ENCODE measurements around the gene MAPK8. TPM values are rescaled to one million over a fixed set of nuclear protein-coding genes. Genes with fewer than 3 reads are reported as not detected.
"Not testable (repeated sequence)": the region's sequence is repeated elsewhere in the genome, so short reads cannot be mapped to it uniquely, and the experiment has no call there.

The MAPK8 gene
- total RNA-seq, 2 donors from 2014 or later, result 32.3 to 43.3 TPM

DNA sequence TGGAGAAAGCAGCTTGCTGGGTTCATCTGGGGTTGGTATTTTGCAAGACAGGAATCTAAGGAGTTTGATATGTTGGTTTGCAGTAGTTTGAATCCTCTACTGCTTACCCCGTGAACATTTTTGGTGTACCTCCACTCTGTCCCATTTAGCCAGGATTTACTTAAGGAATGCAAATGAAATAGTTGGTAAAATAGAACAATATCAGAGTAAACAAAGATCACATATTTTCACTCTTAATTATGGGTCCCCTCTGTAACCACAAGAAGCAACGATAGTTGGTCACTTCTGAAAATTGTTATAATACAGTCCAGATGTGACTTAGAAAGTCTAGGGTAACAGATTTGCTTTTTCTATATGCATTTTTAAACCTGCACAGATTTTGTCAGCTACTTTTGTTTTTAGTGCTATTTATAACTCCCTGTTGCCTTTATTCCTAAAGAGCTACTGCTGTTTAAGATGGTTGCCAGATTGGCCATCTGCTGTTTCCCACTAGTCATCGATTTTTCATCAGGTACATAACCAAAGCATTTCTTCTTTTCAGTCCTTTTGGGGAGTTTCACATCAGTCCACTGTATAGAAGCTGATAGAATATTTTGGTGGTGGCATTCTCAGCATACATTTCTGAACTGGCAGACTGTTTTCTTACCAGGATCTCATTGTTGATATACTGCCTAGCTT is 37.6 kb downstream of the MAPK8 start:
- H3K4me3 ChIP-seq, result no peak overlapping the region
- H3K36me3 ChIP-seq, result no peaks in the 10 kb centered on the region
- DNase-seq, result no peak
- no peak overlapping the region for H3K9ac ChIP-seq (ENCODE audit: low read depth in 2 of 2, low read length in 2 of 2)
- no peaks in the 10 kb centered on the region for H3K9me3 ChIP-seq
- TF ChIP-seq, protein P1, sequence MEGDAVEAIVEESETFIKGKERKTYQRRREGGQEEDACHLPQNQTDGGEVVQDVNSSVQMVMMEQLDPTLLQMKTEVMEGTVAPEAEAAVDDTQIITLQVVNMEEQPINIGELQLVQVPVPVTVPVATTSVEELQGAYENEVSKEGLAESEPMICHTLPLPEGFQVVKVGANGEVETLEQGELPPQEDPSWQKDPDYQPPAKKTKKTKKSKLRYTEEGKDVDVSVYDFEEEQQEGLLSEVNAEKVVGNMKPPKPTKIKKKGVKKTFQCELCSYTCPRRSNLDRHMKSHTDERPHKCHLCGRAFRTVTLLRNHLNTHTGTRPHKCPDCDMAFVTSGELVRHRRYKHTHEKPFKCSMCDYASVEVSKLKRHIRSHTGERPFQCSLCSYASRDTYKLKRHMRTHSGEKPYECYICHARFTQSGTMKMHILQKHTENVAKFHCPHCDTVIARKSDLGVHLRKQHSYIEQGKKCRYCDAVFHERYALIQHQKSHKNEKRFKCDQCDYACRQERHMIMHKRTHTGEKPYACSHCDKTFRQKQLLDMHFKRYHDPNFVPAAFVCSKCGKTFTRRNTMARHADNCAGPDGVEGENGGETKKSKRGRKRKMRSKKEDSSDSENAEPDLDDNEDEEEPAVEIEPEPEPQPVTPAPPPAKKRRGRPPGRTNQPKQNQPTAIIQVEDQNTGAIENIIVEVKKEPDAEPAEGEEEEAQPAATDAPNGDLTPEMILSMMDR (IDR thresholded peaks at IDR 0.05), result no peak
- H3K4me1 ChIP-seq, result no peaks in the 10 kb centered on the region
- intact Hi-C loops (cut with DNase I), result no loop called here
- H3K27ac ChIP-seq, result no peak overlapping the region
- H3K27me3 ChIP-seq, result no peaks in the 10 kb centered on the region

DNA sequence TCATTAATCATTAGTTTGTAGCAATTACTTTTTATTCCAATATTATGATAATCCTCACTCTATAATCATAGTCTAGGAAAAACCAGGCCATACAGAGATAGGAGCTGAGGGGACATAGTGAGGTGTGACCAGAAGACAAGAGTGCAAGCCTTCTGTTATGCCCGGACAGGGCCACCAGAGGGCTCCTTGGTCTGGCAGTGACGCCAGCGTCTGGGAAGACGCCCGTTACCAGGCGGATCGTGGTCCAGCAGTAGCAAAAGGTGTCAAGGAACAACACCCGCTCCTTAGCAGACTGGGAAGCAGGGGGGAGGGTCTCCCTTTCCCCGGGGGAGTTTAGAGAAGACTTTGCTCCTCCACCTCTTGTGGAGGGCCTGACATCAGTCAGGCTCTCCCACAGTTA is 39.8 kb downstream of the MAPK8 start:
- intact Hi-C loops (cut with DNase I); H3K4me1 ChIP-seq; H3K4me3 ChIP-seq; H3K9me3 ChIP-seq; H3K9ac ChIP-seq (ENCODE audit: low read depth in 2 of 2, low read length in 2 of 2); H3K27me3 ChIP-seq; H3K36me3 ChIP-seq; H3K27ac ChIP-seq; DNase-seq: not testable (repeated sequence)

DNA sequence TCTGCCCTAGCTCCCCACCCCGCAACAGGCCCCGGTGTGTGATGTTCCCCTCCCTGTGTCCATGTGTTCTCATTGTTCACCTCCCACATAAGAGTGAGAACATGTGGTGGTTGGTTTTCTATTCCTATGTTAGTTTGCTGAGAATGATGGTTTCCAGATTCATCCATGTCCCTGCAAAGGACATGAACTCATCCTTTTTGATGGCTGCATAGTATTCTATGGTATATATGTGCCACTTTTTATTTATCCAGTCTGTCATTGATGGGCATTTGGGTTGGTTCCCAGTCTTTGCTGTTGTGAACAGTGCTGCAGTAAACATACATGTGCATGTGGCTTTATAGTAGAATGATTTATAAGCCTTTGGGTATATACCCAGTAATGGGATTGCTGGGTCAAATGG is 41.1 kb downstream of the MAPK8 start:
- H3K36me3 ChIP-seq; intact Hi-C loops (cut with DNase I); H3K27ac ChIP-seq: not testable (repeated sequence)

DNA sequence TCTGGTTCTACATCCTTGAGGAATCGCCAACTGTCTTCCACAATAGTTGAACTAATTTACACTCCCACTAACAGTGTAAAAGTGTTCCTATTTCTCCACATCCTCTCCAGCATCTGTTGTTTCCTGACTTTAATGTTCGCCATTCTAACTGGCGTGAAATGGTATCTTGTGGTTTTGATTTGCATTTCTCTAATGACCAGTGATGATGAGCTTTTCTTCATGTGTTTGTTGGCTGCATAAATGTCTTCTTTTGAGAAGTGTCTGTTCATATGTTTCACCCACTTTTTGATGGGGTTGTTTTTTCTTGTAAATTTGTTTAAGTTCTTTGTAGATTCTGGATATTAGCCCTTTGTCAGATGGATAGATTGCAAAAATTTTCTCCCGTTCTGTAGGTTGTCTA is 41.5 kb downstream of the MAPK8 start:
- H3K4me3 ChIP-seq; H3K27ac ChIP-seq; DNase-seq; H3K36me3 ChIP-seq; H3K27me3 ChIP-seq; H3K4me1 ChIP-seq; H3K9ac ChIP-seq (ENCODE audit: low read depth in 2 of 2, low read length in 2 of 2); intact Hi-C loops (cut with DNase I); H3K9me3 ChIP-seq: not testable (repeated sequence)

More for the DNA sequence above, 41.1 kb downstream of the MAPK8 start:
- H3K4me3 ChIP-seq; H3K9me3 ChIP-seq; H3K9ac ChIP-seq (ENCODE audit: low read depth in 2 of 2, low read length in 2 of 2); H3K27me3 ChIP-seq; H3K4me1 ChIP-seq; DNase-seq: not testable (repeated sequence)

DNA sequence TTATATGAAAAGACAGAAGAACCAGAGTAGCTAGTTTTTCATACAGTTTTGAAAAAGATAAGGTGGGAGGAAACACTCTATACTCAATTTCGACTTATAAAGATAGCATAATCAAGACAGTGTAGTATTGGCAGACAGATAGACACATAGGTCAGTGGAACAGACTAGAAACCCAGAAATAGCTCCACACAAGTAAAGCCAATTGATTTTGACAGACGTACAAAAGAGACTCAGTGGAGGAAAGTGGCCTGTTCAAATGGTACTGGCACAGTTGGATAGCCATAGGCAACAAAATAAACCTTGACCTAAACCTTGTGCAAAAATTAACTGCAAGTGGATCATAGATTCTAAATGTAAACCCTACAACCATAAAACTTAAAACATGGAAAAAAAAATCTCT is 46.8 kb downstream of the MAPK8 start:
- TF ChIP-seq, protein P1 (IDR thresholded peaks at IDR 0.05), result no peak
- DNase-seq, result no peak
- H3K36me3 ChIP-seq, result no peaks in the 10 kb centered on the region
- no peaks in the 10 kb centered on the region for H3K9me3 ChIP-seq
- no peaks in the 10 kb centered on the region for H3K4me1 ChIP-seq
- intact Hi-C loops (cut with DNase I), result no loop called here
- no peak overlapping the region for H3K9ac ChIP-seq (ENCODE audit: low read depth in 2 of 2, low read length in 2 of 2)
- no peaks in the 10 kb centered on the region for H3K27me3 ChIP-seq
- no peak overlapping the region for H3K4me3 ChIP-seq
- H3K27ac ChIP-seq, result no peak overlapping the region

DNA sequence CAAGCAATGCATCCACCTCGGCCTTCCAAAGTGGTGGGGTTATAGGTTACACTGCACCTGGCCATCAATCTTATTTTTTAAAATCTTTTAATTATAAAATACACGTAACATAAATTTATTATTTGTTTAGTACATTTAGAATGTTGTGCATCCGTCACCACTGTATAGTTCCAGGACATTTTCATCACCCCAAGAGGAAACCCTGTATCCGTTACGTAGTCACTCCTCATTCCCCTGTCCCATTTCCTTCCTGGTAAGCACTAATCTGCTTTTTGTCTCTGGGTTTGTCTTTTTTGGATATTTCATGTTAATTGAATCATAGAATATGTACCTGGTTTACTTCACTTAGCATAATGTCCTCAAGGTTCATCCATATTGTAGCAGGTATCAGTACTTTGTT is 51.2 kb downstream of the MAPK8 start:
- TF ChIP-seq, protein P1 (IDR thresholded peaks at IDR 0.05), result no peak
- Histone ChIP-seq H3K9me3 (no peaks in the 10 kb centered on the region), H3K4me1 (no peaks in the 10 kb centered on the region), H3K27ac (no peak overlapping the region), H3K36me3 (no peaks in the 10 kb centered on the region), H3K4me3 (no peak overlapping the region), H3K9ac (ENCODE audit: low read depth in 2 of 2, low read length in 2 of 2) (no peak overlapping the region), H3K27me3 (no peaks in the 10 kb centered on the region)
- DNase-seq, result no peak
- intact Hi-C loops (cut with DNase I), result no loop called here

DNA sequence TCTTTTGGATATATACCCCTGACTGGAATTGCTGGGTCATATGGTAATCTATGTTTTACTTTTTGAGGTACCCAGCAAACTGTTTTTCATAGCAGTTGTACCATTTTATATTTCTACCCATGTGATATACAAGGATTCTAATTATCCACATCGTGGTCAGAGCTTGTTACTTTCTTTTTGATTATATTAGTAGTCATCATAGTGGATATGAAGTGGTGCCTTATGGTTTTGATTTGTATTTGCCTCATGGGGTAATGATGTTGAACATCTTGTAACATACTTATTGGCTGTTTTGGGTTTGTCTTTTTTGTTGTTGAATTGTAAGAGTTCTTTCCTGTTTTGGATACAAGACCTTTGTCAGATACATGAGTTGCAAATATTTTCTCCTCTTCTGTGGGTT is 51.7 kb downstream of the MAPK8 start:
- no peak overlapping the region for H3K4me3 ChIP-seq
- TF ChIP-seq, protein P1 (IDR thresholded peaks at IDR 0.05), result no peak
- intact Hi-C loops (cut with DNase I), result no loop called here
- no peak overlapping the region for H3K9ac ChIP-seq (ENCODE audit: low read depth in 2 of 2, low read length in 2 of 2)
- H3K4me1 ChIP-seq, result no peaks in the 10 kb centered on the region
- no peaks in the 10 kb centered on the region for H3K36me3 ChIP-seq
- DNase-seq, result no peak
- H3K27ac ChIP-seq, result no peak overlapping the region
- H3K9me3 ChIP-seq, result no peaks in the 10 kb centered on the region
- no peaks in the 10 kb centered on the region for H3K27me3 ChIP-seq
